GM18517 (cell line): Measurements from ENCODE around the gene MON2.

Experiments used
- ATAC-seq: cut with Tn5 transposase; IDR thresholded peaks from one replicate; pipeline ENCODE4 v1.9.1; 2021; ENCODE audit warnings: mild to moderate bottlenecking, moderate library complexity; ENCODE audit not compliant: unreplicated experiment

Gene MON2

DNA sequence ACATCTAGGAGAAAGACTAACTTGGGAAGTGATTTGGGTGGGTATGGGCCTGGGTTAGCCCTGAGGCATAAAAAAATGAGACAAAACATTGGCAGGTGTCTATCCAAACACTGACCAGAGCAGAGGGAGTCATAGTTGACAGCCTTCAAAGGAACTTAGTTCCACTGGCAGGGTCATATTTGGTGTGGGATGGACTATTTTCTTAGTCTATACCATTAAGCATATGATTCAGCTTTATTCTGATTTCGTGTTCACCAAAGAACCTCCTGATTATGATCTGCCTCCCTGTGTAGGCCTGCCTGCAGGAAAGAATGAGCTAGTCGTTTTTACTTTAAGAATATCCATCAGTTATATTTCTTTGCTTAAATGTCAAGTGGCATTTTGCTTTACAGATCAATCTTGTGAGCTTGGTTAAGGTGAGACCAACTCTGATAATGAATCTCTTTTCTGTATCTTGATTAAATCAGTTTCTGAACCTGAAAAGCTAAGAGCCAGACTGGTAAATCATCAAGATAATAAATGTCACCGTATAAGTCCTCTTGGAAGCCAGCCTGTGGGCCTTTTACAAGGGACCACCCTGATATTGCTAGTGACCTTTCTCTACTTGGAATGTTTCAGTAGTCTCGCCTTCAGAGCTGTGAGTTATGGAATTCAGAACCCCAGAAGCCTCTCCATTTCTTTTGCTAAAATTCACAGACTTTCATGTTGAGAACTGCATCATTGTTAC, 182.9 kb downstream of the MON2 start:
- ATAC-seq = no peak
